Middle frontal gyrus (tissue), 1 donor: Measurements from ENCODE around the gene FHAD1.
"Not testable (repeated sequence)": the region's sequence is repeated elsewhere in the genome, so short reads cannot be mapped to it uniquely, and the experiment has no call there.

Source experiments
- DNase-seq: peaks from one replicate; pipeline ENCODE4 v3.0.0-alpha.2; 2015; ENCODE audit warnings: low spot score; ENCODE audit errors: extremely low spot score

FHAD1 gene

DNA sequence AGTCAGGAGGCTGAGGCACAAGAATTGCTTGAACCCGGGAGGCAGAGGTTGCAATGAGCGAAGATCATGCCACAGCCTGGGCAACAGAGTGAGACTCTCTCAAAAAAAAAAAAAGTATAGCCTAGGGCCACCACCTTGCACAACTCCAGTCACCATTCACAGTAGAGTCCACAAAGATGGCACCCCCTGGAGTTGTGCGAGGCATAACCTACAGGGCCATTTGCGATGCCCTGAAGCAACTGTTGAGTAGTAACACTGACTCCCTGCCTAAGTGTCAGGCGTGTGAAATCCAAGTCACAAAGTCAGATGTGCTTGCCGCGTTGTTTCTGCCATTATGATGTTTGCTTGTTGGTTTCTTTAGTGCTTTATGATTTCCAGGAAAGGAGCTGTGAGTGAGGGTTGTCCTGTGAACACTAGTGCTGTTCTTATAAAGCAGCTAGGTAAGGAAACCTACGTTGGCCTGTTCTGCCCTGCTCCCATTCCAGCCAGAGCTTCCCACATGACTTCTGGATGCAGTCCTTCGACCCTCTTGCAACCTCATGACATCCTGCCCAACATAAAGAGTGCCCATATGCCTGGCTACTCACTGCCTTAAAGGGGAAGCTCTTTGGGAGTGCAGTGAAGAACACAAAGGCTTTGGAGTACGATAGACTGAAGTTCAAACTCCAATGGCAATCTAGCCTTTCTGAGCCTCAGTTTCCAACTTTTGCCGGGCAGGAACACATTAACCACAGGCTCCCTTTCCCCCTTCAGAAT lies 29.8 kb downstream of the FHAD1 start:
- no peak for DNase-seq

- no peak for DNase-seq
Measured at GRCh38 chr1:15277447-15277838, 30.4 kb downstream of the FHAD1 start.

DNA sequence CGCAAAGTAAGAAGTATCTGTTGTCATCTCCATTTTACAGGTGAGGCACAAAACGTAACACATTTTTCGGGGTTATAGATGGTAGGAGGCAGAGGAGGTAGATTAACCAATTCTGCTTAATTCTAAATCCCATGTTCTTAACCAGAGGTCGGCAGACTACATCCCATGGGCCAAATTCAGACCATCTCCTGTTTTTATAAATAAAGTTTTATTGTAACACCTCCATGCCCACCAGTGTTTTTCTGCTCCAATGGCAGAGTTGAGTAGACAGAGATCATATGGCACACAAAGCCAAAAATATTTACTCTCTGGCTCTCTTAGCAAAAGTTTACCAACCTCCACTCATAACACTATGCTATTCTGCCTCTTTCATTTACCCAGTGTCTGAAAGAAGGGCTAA lies 30.9 kb downstream of the FHAD1 start:
- no peak for DNase-seq

DNA sequence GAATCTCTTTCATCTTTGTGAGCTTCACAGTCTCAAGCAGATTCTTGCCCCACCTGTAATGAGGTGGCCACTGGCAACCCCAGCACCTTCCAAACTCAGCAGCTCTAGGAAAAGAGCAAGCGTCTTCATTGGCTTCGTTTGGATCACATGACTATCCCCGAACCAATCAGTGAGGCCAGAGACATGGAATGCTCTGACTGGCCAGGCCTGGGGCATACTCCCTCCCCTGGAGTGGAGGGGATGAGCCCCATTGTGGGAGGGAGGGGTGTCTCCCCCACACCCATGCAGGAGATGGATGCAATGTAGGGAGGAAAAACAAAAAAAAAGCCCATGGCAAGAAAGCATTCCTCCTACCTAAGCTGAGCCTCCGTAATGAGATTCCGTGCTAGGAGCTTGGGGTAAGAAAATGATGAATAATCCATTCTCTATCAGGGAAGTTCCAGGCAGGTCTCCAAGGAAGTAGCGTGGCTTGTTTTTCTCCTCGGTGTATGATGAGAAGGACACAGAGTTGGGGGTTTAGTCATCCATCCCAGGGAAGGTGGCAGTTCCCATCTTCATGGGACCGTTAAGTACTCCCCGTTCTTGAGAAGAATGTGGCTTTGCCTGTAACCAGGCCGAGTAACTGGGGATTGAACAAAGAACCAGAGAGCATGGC lies 32.7 kb downstream of the FHAD1 start:
- no peak for DNase-seq

DNA sequence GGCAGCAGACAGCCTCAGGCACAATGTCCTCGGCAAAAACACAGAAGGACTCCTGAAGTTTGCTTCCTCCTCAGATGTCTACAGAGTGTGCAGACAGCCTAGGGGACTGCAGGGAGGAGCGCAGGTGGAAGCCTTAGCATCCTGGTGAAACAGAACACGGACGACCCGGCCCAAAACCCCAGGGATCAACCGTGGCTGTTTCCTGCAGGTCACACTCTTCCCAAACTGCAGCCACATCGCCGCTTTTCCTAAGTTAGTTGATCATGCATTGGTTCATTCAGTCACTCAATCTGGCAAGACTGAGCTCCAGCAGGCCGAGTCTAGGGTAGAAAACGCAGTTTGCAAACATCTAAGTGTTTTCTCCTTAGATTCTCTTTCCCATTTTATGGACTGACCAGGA lies 33.4 kb downstream of the FHAD1 start:
- DNase-seq: no peak

DNA sequence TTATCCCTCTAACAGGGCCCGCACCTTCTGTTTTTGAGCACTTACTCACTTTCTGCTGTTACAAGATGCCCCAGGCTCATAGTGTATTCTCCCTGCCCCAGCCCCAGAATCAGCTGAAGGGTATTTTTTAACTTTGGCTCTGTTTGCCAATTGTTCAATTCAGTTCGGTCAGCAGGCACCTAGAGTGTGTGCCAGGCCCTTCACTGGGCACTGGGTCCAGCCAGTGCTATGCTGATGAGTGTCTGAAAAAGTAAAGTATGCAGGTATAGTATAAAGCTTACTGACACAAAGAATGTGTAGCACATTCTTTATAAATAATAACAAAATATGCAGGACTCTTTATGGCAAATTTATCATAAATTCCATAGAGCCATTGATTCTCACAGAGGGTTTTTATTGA lies 35.0 kb downstream of the FHAD1 start:
- DNase-seq: no peak

GRCh38 chr1:15282810-15283474 lies 35.9 kb downstream of the FHAD1 start:
- DNase-seq: no peak

GRCh38 chr1:15283526-15283925 lies 36.5 kb downstream of the FHAD1 start:
- DNase-seq: no peak

- no peak for DNase-seq
Measured at GRCh38 chr1:15286452-15286851, 39.4 kb downstream of the FHAD1 start.

- no peak for DNase-seq
Measured at GRCh38 chr1:15287035-15287979, 40.3 kb downstream of the FHAD1 start.

- DNase-seq: no peak
Measured at GRCh38 chr1:15288173-15288926, 41.3 kb downstream of the FHAD1 start.

- DNase-seq: no peak
Measured at GRCh38 chr1:15289251-15289651, 42.2 kb downstream of the FHAD1 start.

DNA sequence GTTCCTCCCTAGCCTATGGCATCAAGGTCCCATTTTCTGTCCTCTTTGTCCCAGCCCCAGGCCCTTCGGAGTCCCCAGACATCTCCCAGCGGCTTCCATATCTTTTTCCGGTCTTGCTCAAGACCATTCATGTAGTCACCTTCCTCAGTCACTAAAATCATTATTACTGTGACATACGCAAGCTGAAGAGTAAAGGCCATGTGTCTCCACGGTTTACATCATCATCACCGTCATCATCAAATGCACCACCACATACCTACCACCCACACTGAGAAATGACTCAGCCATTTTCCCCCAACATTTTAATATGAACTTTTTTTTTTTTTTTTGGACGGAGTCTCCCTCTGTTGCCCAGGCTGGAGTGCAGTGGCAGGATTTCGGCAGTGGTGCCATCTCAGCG lies 43.4 kb downstream of the FHAD1 start:
- no peak for DNase-seq

- DNase-seq: no peak
Measured at GRCh38 chr1:15295696-15296095, 48.7 kb downstream of the FHAD1 start.

GRCh38 chr1:15296585-15297321 lies 49.7 kb downstream of the FHAD1 start:
- no peak for DNase-seq

DNA sequence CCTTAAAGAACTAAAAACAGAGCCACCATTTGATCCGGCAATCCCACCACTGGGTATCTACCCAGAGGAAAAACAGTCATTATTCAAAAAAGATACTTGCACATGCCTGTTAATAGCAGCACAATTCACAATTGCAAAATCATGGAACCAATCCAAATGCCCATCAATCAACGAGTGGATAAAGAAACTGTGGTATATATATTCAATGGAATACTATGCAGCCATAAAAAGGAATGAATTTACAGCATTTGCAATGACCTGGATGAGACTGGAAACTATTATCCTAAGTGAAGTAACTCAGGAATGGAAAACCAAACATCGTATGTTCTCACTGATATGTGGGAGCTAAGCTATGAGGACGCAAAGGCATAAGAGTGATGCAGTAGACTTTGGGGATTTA lies 51.0 kb downstream of the FHAD1 start:
- DNase-seq: not testable (repeated sequence)

- DNase-seq: no peak
Measured at GRCh38 chr1:15299179-15299578, 52.2 kb downstream of the FHAD1 start.

- no peak for DNase-seq
Measured at GRCh38 chr1:15299806-15300205, 52.8 kb downstream of the FHAD1 start.

DNA sequence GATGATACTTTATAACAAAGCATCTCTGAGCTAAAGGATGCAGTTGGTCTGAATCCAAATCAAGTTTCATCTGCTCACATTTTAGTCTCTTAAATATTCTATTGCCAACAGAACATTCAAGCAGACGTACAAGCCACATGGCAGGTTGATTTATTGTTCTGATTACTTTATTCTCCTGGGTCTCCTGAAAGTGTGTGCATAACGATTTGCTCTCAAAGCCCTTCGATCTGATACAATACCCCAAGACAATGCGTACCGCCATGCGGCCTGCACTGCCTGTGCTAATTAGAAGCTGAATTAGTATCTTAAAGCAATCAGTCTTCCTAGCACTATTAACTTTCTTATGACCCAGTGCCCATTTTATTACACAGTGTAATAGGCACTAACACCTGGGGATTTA lies 56.9 kb downstream of the FHAD1 start:
- no peak for DNase-seq
